Thyroid gland (tissue), 4 donors: ENCODE results near the gene KLHL42. TPM values are rescaled to one million over a fixed set of nuclear protein-coding genes. Genes with fewer than 3 reads are reported as not detected.

Experiments
- DNase-seq, 2 donors: peaks; one replicate each; pipeline ENCODE4 v3.0.0-alpha.2; 2019
- H3K27ac ChIP-seq, 3 donors: fragments of 200-600 bp; sonication (generic); 1 replicate in 2 of 3; 2 replicates in 1 of 3; pipeline ENCODE4 v1.5.1; 2016 to 2019; ENCODE audit warnings: mild to moderate bottlenecking in 1 of 3, moderate library complexity in 1 of 3
- H3K27me3 ChIP-seq: fragments of 200-600 bp; sonication (generic); one replicate; pipeline ENCODE4 v1.5.1; 2019
- H3K36me3 ChIP-seq, 2 donors: fragments of 200-600 bp; sonication (generic); one replicate each; pipeline ENCODE4 v1.5.1; 2016 to 2019
- H3K4me1 ChIP-seq, 2 donors: fragments of 200-600 bp; sonication (generic); one replicate each; pipeline ENCODE4 v1.5.1; 2017 to 2019
- H3K4me3 ChIP-seq, 3 donors: fragments of 200-600 bp; sonication (generic); replicated peaks in 1 of 3; 1 replicate in 2 of 3; 2 replicates in 1 of 3; pipeline ENCODE4 v1.5.1; 2016; ENCODE audit warnings: mild to moderate bottlenecking in 1 of 3
- H3K9me3 ChIP-seq: fragments of 200-600 bp; sonication (generic); one replicate; pipeline ENCODE4 v1.5.1; 2017
- POLR2A ChIP-seq, 2 donors: fragments of 450-650 bp; IDR thresholded peaks; one replicate each; pipeline ENCODE4 v1.6.1; 2017; ENCODE audit warnings: antibody characterized with exemption in 2 of 2, mild to moderate bottlenecking in 2 of 2, moderate library complexity in 1 of 2
- WGBS, 2 donors: methylation state at CpG; one replicate each; pipeline ENCODE4 v1.1.5; 2017; 5-methylcytosine and 5-hydroxymethylcytosine counted together
- intact Hi-C: fragments of 100-400 bp; cut with DNase I; formaldehyde crosslinking; loops from one replicate; pipeline ENCODE4 v1.15.1; 2023
- total RNA-seq, 4 donors: library from RNA; depleted of rRNA; stranded (reverse); fragments of >200 nt; gene quantifications; one replicate each; pipeline ENCODE4 v1.2.3, GENCODE V29; 2016
- TF ChIP-seq, protein P1 (sequence below), 6 experiments: fragments of 200-600 bp in 3 of 6; fragments of 450-650 bp in 3 of 6; sonication (generic) in 3 of 6; IDR thresholded peaks; one replicate each; pipeline ENCODE4 v1.5.1; 2016 to 2019; ENCODE audit warnings: antibody characterized with exemption in 6 of 6, mild to moderate bottlenecking in 2 of 6, inconsistent platforms in 1 of 6, moderate library complexity in 1 of 6

KLHL42 gene
- total RNA-seq, 4 donors from 2014 or later = 18.8 to 43.9 (median 22.7) TPM

DNA sequence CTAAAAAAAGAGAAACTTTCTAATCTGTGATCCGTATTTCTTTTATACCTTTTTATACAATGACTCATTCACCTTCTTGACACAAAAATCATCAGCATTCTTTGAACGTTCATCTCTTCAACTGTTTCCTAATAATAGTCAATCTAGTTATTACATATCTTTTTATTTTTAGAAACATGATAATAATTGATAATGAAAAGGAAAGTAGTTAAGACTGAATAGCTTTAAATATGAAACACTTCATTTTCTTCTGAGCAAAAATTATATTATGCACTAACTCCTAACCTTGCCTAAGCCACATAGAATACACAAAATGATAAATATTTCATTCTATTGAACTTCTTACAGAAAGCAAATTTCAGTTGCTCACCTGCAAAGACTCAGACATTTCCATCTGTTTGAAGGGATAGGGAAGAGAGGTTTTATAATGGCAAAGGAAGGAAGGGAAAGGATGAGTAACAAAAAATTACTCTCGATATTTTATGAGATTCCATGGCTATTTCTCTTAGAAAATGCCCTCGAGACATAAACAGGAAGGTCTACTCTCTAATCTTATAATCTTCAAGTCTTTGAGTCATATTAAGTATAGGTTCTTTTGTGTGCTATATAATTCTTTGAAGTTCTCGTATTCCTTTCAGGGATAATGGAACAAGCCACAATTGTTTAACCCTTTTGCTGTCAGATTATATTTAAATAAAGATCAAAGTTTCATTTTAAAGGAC lies 7.5 kb upstream of the KLHL42 start:
- TF ChIP-seq, protein P1, sequence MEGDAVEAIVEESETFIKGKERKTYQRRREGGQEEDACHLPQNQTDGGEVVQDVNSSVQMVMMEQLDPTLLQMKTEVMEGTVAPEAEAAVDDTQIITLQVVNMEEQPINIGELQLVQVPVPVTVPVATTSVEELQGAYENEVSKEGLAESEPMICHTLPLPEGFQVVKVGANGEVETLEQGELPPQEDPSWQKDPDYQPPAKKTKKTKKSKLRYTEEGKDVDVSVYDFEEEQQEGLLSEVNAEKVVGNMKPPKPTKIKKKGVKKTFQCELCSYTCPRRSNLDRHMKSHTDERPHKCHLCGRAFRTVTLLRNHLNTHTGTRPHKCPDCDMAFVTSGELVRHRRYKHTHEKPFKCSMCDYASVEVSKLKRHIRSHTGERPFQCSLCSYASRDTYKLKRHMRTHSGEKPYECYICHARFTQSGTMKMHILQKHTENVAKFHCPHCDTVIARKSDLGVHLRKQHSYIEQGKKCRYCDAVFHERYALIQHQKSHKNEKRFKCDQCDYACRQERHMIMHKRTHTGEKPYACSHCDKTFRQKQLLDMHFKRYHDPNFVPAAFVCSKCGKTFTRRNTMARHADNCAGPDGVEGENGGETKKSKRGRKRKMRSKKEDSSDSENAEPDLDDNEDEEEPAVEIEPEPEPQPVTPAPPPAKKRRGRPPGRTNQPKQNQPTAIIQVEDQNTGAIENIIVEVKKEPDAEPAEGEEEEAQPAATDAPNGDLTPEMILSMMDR (IDR thresholded peaks at IDR 0.05) = no peak
- no peak for TF ChIP-seq POLR2A (IDR thresholded peaks at IDR 0.05)
- DNase-seq = no peak
- WGBS, 2 donors = 71 to 73% methylated on average over 5 of the region's 5 CpGs
- no peak overlapping the region for H3K27ac ChIP-seq
- H3K27me3 ChIP-seq = no peaks in the 10 kb centered on the region
- no peaks in the 10 kb centered on the region for H3K4me1 ChIP-seq
- no peaks in the 10 kb centered on the region for H3K9me3 ChIP-seq
- H3K4me3 ChIP-seq = no peak overlapping the region
- H3K36me3 ChIP-seq = no peaks in the 10 kb centered on the region
- intact Hi-C loops = no loop called here

DNA sequence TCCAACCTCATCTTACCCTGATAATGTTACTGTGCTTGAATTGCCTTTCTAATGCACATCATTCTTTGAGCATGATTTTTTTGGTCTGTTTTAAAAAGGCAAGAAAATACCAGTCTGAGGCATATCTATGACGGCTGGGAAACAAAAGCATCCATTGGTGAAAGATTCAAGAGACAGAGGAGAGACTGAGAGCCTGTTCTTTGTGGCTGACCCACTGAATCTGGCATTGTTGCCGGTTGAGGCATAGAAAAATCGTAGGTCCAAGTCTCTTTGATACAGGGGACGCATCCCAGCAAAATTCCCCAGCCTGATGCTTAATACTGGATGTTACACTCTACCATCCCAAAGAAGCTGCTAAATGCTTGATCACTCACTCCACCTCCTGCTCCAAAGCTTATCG lies 2.9 kb upstream of the KLHL42 start:
- intact Hi-C loops = no loop called here
- H3K27ac ChIP-seq = no peak overlapping the region
- no peak for DNase-seq
- H3K9me3 ChIP-seq = no peaks in the 10 kb centered on the region
- H3K4me3 ChIP-seq = no peak overlapping the region
- 81 to 88% methylated on average over 5 of the region's 5 CpGs for WGBS, 2 donors
- no peaks in the 10 kb centered on the region for H3K27me3 ChIP-seq
- peaks cover 14 to 17% of the 10 kb centered on the region in 2 donors for H3K4me1 ChIP-seq
- no peaks in the 10 kb centered on the region for H3K36me3 ChIP-seq
- TF ChIP-seq, protein P1 (IDR thresholded peaks at IDR 0.05) = no peak
- no peak for TF ChIP-seq POLR2A (IDR thresholded peaks at IDR 0.05)

DNA sequence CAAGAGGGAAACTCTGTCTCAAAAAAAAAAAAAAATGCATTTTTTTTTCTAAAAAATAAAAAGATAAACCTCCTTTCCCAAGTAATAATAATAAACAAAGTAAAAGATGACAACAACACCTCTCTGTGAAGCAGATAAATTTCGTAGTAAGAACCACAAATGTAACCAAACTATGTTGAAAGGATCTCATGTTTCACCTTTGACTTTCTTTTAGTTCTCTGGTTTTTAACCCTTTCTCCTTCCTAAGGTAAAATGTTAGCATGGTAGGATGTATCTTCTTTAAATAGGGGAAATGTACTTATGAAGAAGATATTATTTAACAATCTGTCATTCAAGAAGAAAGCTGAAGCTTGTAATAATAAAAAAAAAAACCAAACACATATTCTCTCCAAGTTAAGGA lies 1.8 kb upstream of the KLHL42 start:
- H3K4me1 ChIP-seq = peaks cover 18% of the 10 kb centered on the region in 2 donors
- no peaks in the 10 kb centered on the region for H3K27me3 ChIP-seq
- H3K4me3 ChIP-seq = no peak overlapping the region
- TF ChIP-seq POLR2A (IDR thresholded peaks at IDR 0.05) = no peak
- TF ChIP-seq, protein P1 (IDR thresholded peaks at IDR 0.05) = no peak
- intact Hi-C loops = no loop called here
- H3K9me3 ChIP-seq = no peaks in the 10 kb centered on the region
- H3K36me3 ChIP-seq = no peaks in the 10 kb centered on the region
- H3K27ac ChIP-seq = no peak overlapping the region
- DNase-seq = no peak
- WGBS, 2 donors = 66 to 77% methylated on average over 1 of the region's 1 CpG

DNA sequence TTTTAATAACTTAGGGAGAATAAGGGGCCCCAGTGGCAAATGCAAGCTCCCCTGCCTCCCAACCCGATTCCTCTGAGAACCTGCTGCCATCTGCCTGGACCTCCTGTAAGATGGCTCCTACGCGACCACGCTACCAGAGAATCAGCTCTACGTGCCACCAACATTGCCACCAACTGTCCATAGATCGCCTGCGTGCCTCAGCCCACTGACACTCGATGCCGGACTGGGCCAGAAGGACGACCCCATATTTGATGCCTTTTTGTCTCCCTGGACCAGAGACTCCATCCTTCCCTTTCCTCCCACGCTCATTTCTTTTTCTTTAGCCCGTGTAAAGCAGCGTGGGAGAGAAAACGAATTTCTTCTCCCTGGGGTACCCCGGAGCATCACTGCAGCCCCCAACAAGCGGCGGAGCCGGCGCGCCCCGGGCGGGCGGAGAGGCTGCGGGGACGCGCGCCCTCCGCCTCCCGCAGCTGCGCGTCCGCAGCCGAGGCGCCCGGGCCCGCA lies 565 bp upstream of the KLHL42 start:
- TF ChIP-seq, protein P1 (IDR thresholded peaks at IDR 0.05) = no peak
- TF ChIP-seq POLR2A (IDR thresholded peaks at IDR 0.05) = no peak
- H3K9me3 ChIP-seq = no peaks in the 10 kb centered on the region
- 5 to 7% methylated on average over 20 to 34 of the region's 36 CpGs for WGBS, 2 donors
- H3K27me3 ChIP-seq = no peaks in the 10 kb centered on the region
- H3K36me3 ChIP-seq = no peaks in the 10 kb centered on the region
- intact Hi-C loops = no loop called here
- peak overlapping the region; percentile 9 to 87 (median 70) for H3K4me3 ChIP-seq
- peaks cover 18% of the 10 kb centered on the region in 2 donors for H3K4me1 ChIP-seq
- H3K27ac ChIP-seq = peak overlapping the region; percentile 85 to 90 (median 88)
- peak; percentile 3 to 14 for DNase-seq
